ENCODE measurements around the gene TPBGL.

TPBGL gene

DNA sequence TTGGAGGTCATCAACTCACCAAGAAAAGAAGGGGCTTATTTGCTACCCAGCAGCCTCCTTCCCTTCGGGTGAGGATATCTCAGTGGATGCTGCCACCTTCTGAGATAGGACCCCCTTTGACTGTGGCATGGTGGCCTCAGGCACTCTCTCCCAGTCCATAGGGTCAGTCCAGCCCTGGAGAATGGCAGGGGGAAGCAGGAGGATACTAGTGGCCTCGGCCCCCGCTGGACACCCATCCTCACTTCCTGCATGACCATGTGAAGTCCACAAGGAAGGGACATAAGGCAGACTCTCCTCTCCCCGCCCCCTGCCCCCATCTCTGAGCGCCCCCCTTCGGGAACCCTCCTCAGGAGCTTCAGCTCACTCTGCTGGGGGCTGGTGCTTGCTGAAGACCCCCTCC lies 24.4 kb downstream of the TPBGL start:
- no peak overlapping the region for H3K4me3 ChIP-seq (ENCODE audit: low read depth, low read length)
- TF ChIP-seq, protein P1, sequence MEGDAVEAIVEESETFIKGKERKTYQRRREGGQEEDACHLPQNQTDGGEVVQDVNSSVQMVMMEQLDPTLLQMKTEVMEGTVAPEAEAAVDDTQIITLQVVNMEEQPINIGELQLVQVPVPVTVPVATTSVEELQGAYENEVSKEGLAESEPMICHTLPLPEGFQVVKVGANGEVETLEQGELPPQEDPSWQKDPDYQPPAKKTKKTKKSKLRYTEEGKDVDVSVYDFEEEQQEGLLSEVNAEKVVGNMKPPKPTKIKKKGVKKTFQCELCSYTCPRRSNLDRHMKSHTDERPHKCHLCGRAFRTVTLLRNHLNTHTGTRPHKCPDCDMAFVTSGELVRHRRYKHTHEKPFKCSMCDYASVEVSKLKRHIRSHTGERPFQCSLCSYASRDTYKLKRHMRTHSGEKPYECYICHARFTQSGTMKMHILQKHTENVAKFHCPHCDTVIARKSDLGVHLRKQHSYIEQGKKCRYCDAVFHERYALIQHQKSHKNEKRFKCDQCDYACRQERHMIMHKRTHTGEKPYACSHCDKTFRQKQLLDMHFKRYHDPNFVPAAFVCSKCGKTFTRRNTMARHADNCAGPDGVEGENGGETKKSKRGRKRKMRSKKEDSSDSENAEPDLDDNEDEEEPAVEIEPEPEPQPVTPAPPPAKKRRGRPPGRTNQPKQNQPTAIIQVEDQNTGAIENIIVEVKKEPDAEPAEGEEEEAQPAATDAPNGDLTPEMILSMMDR (IDR thresholded peaks at IDR 0.05; ENCODE audit: borderline replicate concordance, insufficient read depth, low read depth, low read length), result no peak

DNA sequence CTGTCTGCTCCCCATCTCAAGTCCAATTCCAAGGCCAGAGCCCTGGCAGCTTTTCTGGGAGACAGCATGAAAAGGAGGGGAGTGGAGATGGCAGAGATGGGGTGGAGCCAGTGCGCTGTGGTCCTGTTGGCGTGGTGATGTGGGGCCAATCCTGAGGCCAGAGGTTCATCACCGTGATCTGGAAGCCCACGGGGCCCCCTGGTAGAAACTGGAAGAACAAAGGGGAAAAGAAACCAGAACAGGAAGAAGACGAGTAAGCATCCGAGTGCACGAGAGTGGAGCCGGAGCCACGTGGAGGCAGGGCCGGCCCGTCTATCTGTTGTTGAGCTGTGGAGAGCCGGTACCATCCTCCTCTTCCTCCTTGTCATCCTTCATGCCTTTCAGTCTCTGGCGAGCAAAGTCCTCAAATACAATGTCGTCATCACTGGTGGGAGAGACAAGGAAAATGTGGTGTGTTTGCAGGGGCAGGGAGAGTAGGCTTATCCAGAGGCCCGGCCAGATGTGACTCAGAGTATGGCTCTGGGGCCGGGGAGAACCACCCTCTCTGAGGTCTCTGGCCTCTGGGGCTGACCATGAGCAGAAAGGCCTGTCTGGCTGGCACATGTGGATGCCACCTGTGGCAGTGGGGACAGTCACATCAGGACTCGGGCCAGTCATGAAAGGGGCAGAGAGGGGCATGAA lies 25.4 kb downstream of the TPBGL start:
- no peak overlapping the region for H3K4me3 ChIP-seq (ENCODE audit: low read depth, low read length)
- TF ChIP-seq, protein P1 (IDR thresholded peaks at IDR 0.05; ENCODE audit: borderline replicate concordance, insufficient read depth, low read depth, low read length), result no peak

DNA sequence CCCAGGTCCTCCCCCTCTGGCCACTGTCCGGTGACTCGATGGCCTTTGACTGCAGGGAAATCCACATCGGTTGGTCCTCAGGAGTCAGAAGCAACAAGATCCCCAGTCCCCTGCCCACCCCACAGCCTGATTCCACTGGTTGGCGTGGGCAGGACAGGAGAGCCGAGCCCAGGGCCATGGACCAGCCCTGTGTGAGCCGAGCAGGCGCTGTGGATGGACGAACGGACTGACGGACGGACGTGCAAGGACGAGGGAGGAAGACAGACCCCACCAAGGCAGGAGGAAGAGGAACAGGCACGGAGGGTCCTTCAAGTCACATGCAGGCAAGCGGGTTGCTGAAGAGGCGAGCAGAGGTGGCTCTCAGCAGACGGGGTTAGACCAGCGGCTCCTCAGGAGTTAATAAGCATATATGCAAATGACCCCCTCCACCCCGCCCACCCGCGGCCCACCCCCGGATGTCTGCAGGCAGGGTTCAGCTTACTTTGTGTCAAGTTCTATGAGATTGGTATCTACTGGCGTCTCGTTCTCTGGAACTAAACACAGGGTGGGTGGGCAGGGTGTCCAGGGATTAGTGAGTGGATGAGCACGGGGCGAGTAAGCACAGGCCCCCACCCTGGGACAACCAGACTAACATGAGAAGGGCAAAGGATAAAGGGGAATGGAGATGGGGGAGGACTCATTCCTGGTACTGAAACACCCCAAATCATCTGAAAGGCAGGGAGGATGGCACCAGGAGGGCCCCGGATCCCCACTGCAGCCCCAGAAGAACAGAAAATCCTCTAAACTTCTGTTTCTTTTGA lies 26.8 kb downstream of the TPBGL start:
- H3K4me3 ChIP-seq (ENCODE audit: low read depth, low read length), result no peak overlapping the region
- TF ChIP-seq, protein P1 (IDR thresholded peaks at IDR 0.05; ENCODE audit: borderline replicate concordance, insufficient read depth, low read depth, low read length), result no peak

DNA sequence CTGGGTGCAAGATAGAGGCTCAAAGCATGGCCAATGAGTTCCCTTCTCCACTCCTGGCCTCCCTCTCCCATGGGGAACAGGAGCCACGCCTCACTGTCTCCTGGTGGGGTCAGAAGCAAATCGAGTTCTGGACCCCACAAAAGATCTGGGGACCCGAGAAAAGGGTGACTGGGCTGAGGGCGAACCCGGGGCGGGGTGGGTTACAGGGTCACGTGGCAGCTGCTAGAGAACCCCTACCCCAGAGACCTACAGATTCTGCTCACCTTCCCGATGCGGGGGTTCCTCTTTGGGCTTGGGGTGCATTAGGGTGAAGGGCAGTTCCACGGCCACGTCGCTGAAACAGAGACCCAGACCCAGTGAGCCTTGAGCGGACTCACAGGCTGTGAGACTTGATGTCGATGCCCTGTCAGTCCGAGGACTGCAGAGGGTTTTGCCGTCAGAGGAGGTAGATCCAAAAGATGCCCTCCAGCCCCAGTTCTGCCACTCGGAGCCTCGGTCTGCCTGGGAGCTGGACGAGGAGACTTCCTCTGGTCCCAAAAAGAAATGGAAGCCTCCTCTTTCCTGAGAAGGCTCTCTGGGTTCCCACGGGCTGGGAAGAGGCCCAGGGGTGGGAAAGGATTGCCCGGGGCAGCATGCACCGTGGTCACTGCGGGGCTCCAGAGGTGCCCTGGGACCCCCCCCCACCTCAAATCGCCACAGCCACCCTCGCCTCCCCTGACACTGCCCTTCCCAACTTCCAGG lies 28.2 kb downstream of the TPBGL start:
- H3K4me3 ChIP-seq (ENCODE audit: low read depth, low read length), result no peak overlapping the region
- TF ChIP-seq, protein P1 (IDR thresholded peaks at IDR 0.05; ENCODE audit: borderline replicate concordance, insufficient read depth, low read depth, low read length), result no peak

DNA sequence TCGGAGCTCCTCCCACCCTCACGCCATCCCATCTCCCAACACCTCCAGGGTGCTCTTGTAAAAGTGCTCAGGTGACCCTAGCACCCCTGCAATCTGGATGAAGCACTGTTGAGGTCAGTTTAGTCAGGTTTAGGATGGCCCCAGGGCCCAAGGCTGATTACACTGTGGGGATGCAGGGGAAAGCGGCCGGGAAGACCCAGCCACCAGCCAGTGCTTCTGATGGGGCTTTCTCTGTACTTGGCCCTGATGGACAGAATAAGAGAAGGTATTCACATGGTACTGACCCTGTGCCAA lies 28.7 kb downstream of the TPBGL start:
- H3K4me3 ChIP-seq (ENCODE audit: low read depth, low read length), result no peak overlapping the region
- TF ChIP-seq, protein P1 (IDR thresholded peaks at IDR 0.05; ENCODE audit: borderline replicate concordance, insufficient read depth, low read depth, low read length), result no peak

DNA sequence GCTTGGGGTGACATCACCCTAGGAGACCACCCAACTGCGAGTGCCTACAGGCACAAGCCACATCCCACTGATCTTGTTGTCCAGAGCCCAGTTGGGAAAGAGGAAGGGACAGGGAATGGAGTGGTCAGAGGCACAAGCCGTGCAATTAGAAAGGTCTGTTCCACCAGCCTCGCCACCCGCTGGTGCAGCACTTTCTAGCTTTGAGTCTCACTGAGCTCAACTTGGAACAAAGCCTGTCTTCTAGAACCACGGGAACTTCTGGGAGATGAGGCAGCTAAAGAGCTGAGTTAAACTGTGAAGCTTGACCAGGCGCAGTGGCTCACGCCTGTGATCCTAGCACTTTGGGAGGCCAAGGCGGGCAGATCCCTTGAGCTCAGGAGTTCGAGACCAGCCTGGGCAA lies 29.3 kb downstream of the TPBGL start:
- TF ChIP-seq, protein P1 (IDR thresholded peaks at IDR 0.05; ENCODE audit: borderline replicate concordance, insufficient read depth, low read depth, low read length), result no peak
- no peak overlapping the region for H3K4me3 ChIP-seq (ENCODE audit: low read depth, low read length)
